Spleen (tissue), 11 donors: ENCODE results near the gene TMEM272. TPM values are rescaled to one million over a fixed set of nuclear protein-coding genes. Genes with fewer than 3 reads are reported as not detected.

ENCODE experiments used
- DNase-seq: peaks from one replicate; pipeline ENCODE4 v3.0.0-alpha.2; 2020
- H3K27ac ChIP-seq, 8 donors: fragments of 200-600 bp; sonication (generic) in 7 of 8; 1 replicate in 4 of 8; 2 replicates in 4 of 8; pipeline versions ENCODE4 v1.5.0 to v1.8.0; 2016 to 2021; ENCODE audit warnings: inconsistent platforms in 4 of 8, mild to moderate bottlenecking in 4 of 8, moderate library complexity in 1 of 8
- H3K27me3 ChIP-seq, 7 donors: fragments of 200-600 bp; sonication (generic) in 6 of 7; replicated peaks in 1 of 7; 1 replicate in 4 of 7; 2 replicates in 3 of 7; pipeline versions ENCODE4 v1.5.0 to v1.8.0; 2016 to 2021; ENCODE audit warnings: inconsistent platforms in 3 of 7, mild to moderate bottlenecking in 1 of 7
- H3K36me3 ChIP-seq, 6 donors: fragments of 200-600 bp; sonication (generic) in 5 of 6; 1 replicate in 4 of 6; 2 replicates in 2 of 6; pipeline versions ENCODE4 v1.5.0 to v1.8.0; 2016 to 2021; ENCODE audit warnings: inconsistent platforms in 2 of 6
- H3K4me1 ChIP-seq, 6 donors: fragments of 200-600 bp; sonication (generic) in 5 of 6; 1 replicate in 3 of 6; 2 replicates in 3 of 6; pipeline versions ENCODE4 v1.5.0 to v1.8.0; 2016 to 2021; ENCODE audit warnings: inconsistent platforms in 3 of 6
- H3K4me3 ChIP-seq, 8 donors: fragments of 200-600 bp; sonication (generic) in 7 of 8; 1 replicate in 4 of 8; 2 replicates in 4 of 8; pipeline versions ENCODE4 v1.5.0 to v1.8.0; 2016 to 2021; ENCODE audit warnings: inconsistent platforms in 4 of 8, mild to moderate bottlenecking in 4 of 8, moderate library complexity in 2 of 8
- H3K9me3 ChIP-seq, 8 donors: fragments of 200-600 bp; sonication (generic) in 7 of 8; 1 replicate in 4 of 8; 2 replicates in 4 of 8; pipeline versions ENCODE4 v1.5.0 to v1.8.0; 2016 to 2021; ENCODE audit warnings: inconsistent platforms in 4 of 8
- POLR2A ChIP-seq, 3 donors: fragments of 450-650 bp; IDR thresholded peaks; one replicate each; pipeline ENCODE4 v1.5.1; 2017; ENCODE audit warnings: antibody characterized with exemption in 3 of 3, mild to moderate bottlenecking in 1 of 3
- POLR2AphosphoS5 ChIP-seq, 3 donors: sonication (generic); formaldehyde crosslinking; IDR thresholded peaks; one replicate each; pipeline ENCODE4 v1.5.1; 2017; ENCODE audit warnings: antibody characterized with exemption in 3 of 3
- WGBS, 5 donors: extraction: QIAGEN DNeasy Blood & Tissue Kit in 3 of 5; methylation state at CpG; one replicate each; pipeline versions ENCODE4 v1.1.5 to v1.1.7; 2013 to 2018; 5-methylcytosine and 5-hydroxymethylcytosine counted together
- intact Hi-C: fragments of 100-400 bp; cut with DNase I; formaldehyde crosslinking; loops from one replicate; pipeline ENCODE4 v1.15.0; 2023; ENCODE audit warnings: low total_unique reads
- polyA plus RNA-seq, 3 donors: library from polyadenylated mRNA; stranded (reverse); fragments of 200-250 nt; gene quantifications; one replicate each; pipeline ENCODE4 v1.2.1, GENCODE V29; 2013
- total RNA-seq, 7 donors: library from RNA; depleted of rRNA in 3 of 7; stranded (reverse); fragments of >200 nt in 3 of 7; fragmentation: NEBNext Ultra II Directional in 4 of 7; extraction: Animal tissue kit (Norgen Biotek cat#: 25700) in 4 of 7; gene quantifications; one replicate each; pipeline versions ENCODE4 v1.1.0 to v1.2.1, GENCODE V29; 2016 to 2021
- TF ChIP-seq, protein P1 (sequence below), 11 experiments: fragments of 200-600 bp in 7 of 11; fragments of 450-650 bp in 4 of 11; sonication (generic) in 4 of 11; IDR thresholded peaks in 8 of 11; conservative IDR thresholded peaks in 3 of 11; 1 replicate in 7 of 11; 2 replicates in 4 of 11; pipeline versions ENCODE4 v1.4.0 to v1.8.0; 2016 to 2021; ENCODE audit warnings: antibody characterized with exemption in 11 of 11, inconsistent platforms in 4 of 11, mild to moderate bottlenecking in 1 of 11
- donor health status: healthy with polysubstance abuse.
- donor health status: DM: no; HTN: no; CAD: no; lungs with moderate emphysema.
- donor health status: DM: no; HTN: no; CAD: no.
- donor health status: Bipolar disorder and iron deficiency.
- donor health status: healthy.
- donor health status: DM: no; HTN: no; CAD: no.
- donor health status: DM: yes; HTN: yes; CAD: no.

The TMEM272 gene
- total and polyA plus RNA-seq, 10 donors: 0.03 to 3.3 (median 1.1) TPM

- Histone ChIP-seq H3K4me1 (peaks cover 0 to 12% (median 0%) of the 10 kb centered on the region in 6 donors), H3K9me3 (no peaks in the 10 kb centered on the region), H3K36me3 (peaks cover 0 to 32% (median 0%) of the 10 kb centered on the region in 6 donors), H3K27ac (no peak overlapping the region), H3K27me3 (no peaks in the 10 kb centered on the region), H3K4me3 (no peak overlapping the region)
- 77 to 87% (median 85%) methylated on average over 10 of the region's 10 CpGs for WGBS, 5 donors
- no peak for TF ChIP-seq POLR2A (IDR thresholded peaks at IDR 0.05)
- TF ChIP-seq POLR2AphosphoS5 (IDR thresholded peaks at IDR 0.05): no peak
- TF ChIP-seq, protein P1, sequence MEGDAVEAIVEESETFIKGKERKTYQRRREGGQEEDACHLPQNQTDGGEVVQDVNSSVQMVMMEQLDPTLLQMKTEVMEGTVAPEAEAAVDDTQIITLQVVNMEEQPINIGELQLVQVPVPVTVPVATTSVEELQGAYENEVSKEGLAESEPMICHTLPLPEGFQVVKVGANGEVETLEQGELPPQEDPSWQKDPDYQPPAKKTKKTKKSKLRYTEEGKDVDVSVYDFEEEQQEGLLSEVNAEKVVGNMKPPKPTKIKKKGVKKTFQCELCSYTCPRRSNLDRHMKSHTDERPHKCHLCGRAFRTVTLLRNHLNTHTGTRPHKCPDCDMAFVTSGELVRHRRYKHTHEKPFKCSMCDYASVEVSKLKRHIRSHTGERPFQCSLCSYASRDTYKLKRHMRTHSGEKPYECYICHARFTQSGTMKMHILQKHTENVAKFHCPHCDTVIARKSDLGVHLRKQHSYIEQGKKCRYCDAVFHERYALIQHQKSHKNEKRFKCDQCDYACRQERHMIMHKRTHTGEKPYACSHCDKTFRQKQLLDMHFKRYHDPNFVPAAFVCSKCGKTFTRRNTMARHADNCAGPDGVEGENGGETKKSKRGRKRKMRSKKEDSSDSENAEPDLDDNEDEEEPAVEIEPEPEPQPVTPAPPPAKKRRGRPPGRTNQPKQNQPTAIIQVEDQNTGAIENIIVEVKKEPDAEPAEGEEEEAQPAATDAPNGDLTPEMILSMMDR (IDR thresholded peaks at IDR 0.05 in 8 of 11, conservative IDR thresholded peaks at IDR 0.05 in 3 of 11): no peak
- intact Hi-C loops: no loop called here
- DNase-seq: no peak
Observed at GRCh38 chr13:51786425-51787265, 58.3 kb downstream of the TMEM272 start.

DNA sequence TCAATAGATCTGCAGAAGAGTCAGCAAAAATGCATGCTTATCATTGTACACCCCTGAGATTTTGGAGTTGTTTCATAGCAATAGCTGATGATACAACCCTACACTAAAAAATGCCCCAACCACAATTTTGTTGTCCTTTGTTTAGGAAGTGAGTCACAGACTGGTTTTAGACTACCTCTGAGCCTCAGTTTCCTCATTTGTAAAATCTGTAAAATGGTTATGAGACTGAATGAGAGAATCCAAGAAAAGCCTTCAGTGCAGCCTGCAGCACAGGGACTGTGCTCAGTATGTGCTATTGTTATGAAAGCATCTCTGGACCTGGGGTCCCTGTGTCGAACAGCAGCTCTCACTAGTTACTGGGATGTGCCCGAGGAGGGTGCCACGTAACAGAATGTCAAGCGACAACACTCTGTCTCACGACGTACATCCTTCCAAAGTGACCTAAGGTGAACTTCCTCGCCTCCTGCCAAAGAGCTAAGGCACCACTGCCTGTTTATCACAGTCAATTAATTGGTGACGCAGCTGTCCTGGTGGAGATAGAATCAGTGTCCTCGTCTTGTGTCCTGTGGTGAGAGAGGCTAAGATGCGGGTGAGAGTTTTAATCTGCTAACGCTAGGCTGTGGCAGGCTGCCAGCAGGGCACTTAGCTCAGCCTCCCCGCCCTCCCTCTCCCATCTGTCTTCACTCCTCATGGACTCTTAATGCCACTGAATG is 59.1 kb downstream of the TMEM272 start:
- DNase-seq: no peak
- H3K27me3 ChIP-seq: no peaks in the 10 kb centered on the region
- peaks cover 0 to 12% (median 0%) of the 10 kb centered on the region in 6 donors for H3K4me1 ChIP-seq
- H3K36me3 ChIP-seq: peaks cover 0 to 28% (median 0%) of the 10 kb centered on the region in 6 donors
- no peak overlapping the region for H3K27ac ChIP-seq
- intact Hi-C loops: no loop called here
- no peaks in the 10 kb centered on the region for H3K9me3 ChIP-seq
- WGBS, 5 donors: 42 to 65% (median 57%) methylated on average over 12 of the region's 12 CpGs
- no peak overlapping the region for H3K4me3 ChIP-seq
- no peak for TF ChIP-seq POLR2A (IDR thresholded peaks at IDR 0.05)
- TF ChIP-seq POLR2AphosphoS5 (IDR thresholded peaks at IDR 0.05): peak in 2 of 3 donors; percentile 21 to 30

GRCh38 chr13:51784097-51784496 is 60.9 kb downstream of the TMEM272 start:
- Histone ChIP-seq H3K4me1 (peaks cover 0 to 12% (median 0%) of the 10 kb centered on the region in 6 donors), H3K27ac (no peak overlapping the region), H3K36me3 (peaks cover 0 to 12% (median 0%) of the 10 kb centered on the region in 6 donors), H3K9me3 (no peaks in the 10 kb centered on the region), H3K27me3 (no peaks in the 10 kb centered on the region), H3K4me3 (no peak overlapping the region)
- TF ChIP-seq POLR2A (IDR thresholded peaks at IDR 0.05): no peak
- TF ChIP-seq, protein P1 (IDR thresholded peaks at IDR 0.05 in 8 of 11, conservative IDR thresholded peaks at IDR 0.05 in 3 of 11): no peak
- TF ChIP-seq POLR2AphosphoS5 (IDR thresholded peaks at IDR 0.05): no peak
- intact Hi-C loops: no loop called here
- 87 to 100% (median 96%) methylated on average over 1 of the region's 1 CpG for WGBS, 5 donors
- DNase-seq: no peak

DNA sequence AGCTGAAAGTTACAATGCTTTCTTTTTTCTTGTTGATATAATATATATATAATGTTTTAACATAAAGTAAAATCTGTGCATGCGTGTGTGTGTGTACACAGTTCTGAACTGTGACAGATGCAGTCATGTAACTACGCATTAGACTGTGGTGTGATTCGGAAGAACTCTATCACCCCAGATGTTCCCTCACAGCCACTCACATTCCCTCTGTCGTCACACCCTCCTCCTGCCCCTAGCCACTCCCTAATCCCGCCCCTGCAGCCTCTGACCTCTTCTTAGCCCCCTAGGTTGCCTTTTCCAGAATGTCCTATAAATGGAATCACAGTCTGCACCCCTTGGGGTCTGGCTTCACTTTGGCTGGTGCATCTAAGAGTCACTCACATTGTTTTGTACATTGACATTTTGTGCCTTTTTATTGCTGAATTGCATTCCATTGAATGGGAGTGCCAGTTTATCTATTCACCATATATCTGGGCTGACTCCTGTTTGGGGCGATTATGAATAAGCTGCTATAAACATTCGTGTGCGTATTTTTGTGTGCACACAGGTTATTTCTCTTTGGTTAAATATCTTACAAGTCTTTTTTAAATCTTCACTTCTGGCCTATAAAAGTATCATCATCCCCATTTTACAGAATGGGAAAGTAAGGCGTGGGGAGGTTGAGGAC is 61.4 kb downstream of the TMEM272 start:
- no peak for DNase-seq
- TF ChIP-seq, protein P1 (IDR thresholded peaks at IDR 0.05 in 8 of 11, conservative IDR thresholded peaks at IDR 0.05 in 3 of 11): no peak
- TF ChIP-seq POLR2AphosphoS5 (IDR thresholded peaks at IDR 0.05) (no peak), POLR2A (IDR thresholded peaks at IDR 0.05) (no peak)
- no peak overlapping the region for H3K27ac ChIP-seq
- intact Hi-C loops: no loop called here
- H3K9me3 ChIP-seq: no peaks in the 10 kb centered on the region
- H3K36me3 ChIP-seq: peaks cover 0 to 6% (median 0%) of the 10 kb centered on the region in 6 donors
- H3K27me3 ChIP-seq: no peaks in the 10 kb centered on the region
- WGBS, 5 donors: 92 to 97% (median 95%) methylated on average over 9 of the region's 9 CpGs
- peaks cover 0 to 12% (median 0%) of the 10 kb centered on the region in 6 donors for H3K4me1 ChIP-seq
- no peak overlapping the region for H3K4me3 ChIP-seq
